HG03139 (cell line): ENCODE measurements around the gene RAB35.
"Not testable (repeated sequence)": the region's sequence is repeated elsewhere in the genome, so short reads cannot be mapped to it uniquely, and the experiment has no call there.

Experiments
- ATAC-seq: cut with Tn5 transposase; IDR thresholded peaks from one replicate; pipeline ENCODE4 v1.9.1; 2021; ENCODE audit not compliant: unreplicated experiment

Gene RAB35

GRCh38 chr12:120064054-120064940 is 52.3 kb downstream of the RAB35 start:
- no peak for ATAC-seq

- no peak for ATAC-seq
Measured at GRCh38 chr12:120062976-120063579, 53.5 kb downstream of the RAB35 start.

GRCh38 chr12:120061575-120062214 is 54.9 kb downstream of the RAB35 start:
- no peak for ATAC-seq

- ATAC-seq, result no peak
Measured at GRCh38 chr12:120060717-120061116, 55.8 kb downstream of the RAB35 start.

- ATAC-seq, result no peak
Measured at GRCh38 chr12:120060196-120060595, 56.4 kb downstream of the RAB35 start.

GRCh38 chr12:120056739-120057138 is 59.8 kb downstream of the RAB35 start:
- no peak for ATAC-seq

GRCh38 chr12:120055231-120056000 is 61.1 kb downstream of the RAB35 start:
- ATAC-seq, result no peak

GRCh38 chr12:120054293-120054692 is 62.3 kb downstream of the RAB35 start:
- no peak for ATAC-seq

GRCh38 chr12:120051535-120051934 is 65.0 kb downstream of the RAB35 start:
- no peak for ATAC-seq

- ATAC-seq, result no peak
Measured at GRCh38 chr12:120049426-120049825, 67.1 kb downstream of the RAB35 start.

- no peak for ATAC-seq
Measured at GRCh38 chr12:120048263-120048662, 68.3 kb downstream of the RAB35 start.

- ATAC-seq, result no peak
Measured at GRCh38 chr12:120047072-120047471, 69.5 kb downstream of the RAB35 start.

GRCh38 chr12:120045367-120045766 is 71.2 kb downstream of the RAB35 start:
- ATAC-seq, result not testable (repeated sequence)
